ENCODE data around the gene KDM4C.

The KDM4C gene

GRCh38 chr9:6978591-6978990, 220.8 kb downstream of the KDM4C start:
- DNase-seq (ENCODE audit: extremely low read depth, low read depth): no peak
- no peak overlapping the region for H3K4me3 ChIP-seq (replicated peaks; ENCODE audit: low read depth, low read length)
- no peak for TF ChIP-seq CTCF (IDR thresholded peaks at IDR 0.05; ENCODE audit: low read depth, low read length, missing control alignments)

DNA sequence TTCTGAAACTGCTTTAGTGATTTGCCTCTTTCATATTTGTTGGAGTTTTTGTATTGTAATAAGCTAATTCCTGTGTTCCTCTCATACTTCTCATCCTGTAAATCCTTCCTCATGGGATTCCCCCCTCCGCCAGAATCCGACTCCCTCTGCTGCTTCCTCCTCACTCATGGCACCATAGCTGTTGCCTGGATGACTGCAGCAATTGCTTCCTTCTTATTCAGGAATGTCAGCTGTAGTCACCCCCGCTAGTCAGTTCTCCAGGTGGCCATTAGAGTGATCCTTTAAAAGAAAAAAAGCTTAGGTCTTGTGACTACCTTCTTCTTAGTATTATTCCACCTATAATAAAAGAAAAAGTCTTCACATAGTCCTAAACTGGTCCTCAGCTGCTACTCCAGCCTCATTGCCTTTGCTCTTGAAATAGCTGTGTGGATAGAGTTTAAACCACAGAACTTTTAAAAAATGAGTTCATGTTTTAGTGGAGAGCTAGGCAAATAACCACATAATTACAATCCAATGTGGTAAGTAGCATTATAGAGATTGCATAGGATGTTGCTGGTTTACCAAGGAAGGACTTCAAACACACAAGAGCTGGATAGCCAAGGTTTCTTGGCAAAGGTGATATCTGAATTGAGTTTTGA, 227.3 kb downstream of the KDM4C start:
- TF ChIP-seq CTCF (IDR thresholded peaks at IDR 0.05; ENCODE audit: low read depth, low read length, missing control alignments): no peak
- H3K4me3 ChIP-seq (replicated peaks; ENCODE audit: low read depth, low read length): no peak overlapping the region
- no peak for DNase-seq (ENCODE audit: extremely low read depth, low read depth)

- no peak overlapping the region for H3K4me3 ChIP-seq (replicated peaks; ENCODE audit: low read depth, low read length)
- TF ChIP-seq CTCF (IDR thresholded peaks at IDR 0.05; ENCODE audit: low read depth, low read length, missing control alignments): no peak
- DNase-seq (ENCODE audit: extremely low read depth, low read depth): no peak
Measured at GRCh38 chr9:6986141-6986815, 228.5 kb downstream of the KDM4C start.

DNA sequence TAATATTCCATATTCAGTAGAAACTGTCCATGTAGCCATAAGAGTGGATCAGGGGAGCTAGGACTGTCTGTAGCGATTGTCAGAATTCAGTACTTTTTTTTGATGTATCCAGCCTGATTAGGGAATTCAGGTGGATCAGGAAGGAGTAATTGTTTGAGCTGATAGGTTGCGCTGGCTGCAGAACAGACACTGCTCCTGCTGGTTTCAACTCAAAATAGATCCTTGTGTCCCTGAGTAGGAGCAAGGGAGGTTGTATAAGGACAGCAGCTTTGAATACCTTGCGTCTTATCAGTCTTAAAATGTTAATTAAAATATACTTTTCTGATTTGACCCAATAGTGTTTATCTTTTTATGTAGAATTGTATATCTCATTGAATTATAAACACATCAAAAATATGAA, 229.6 kb downstream of the KDM4C start:
- H3K4me3 ChIP-seq (replicated peaks; ENCODE audit: low read depth, low read length): no peak overlapping the region
- no peak for TF ChIP-seq CTCF (IDR thresholded peaks at IDR 0.05; ENCODE audit: low read depth, low read length, missing control alignments)
- DNase-seq (ENCODE audit: extremely low read depth, low read depth): no peak

DNA sequence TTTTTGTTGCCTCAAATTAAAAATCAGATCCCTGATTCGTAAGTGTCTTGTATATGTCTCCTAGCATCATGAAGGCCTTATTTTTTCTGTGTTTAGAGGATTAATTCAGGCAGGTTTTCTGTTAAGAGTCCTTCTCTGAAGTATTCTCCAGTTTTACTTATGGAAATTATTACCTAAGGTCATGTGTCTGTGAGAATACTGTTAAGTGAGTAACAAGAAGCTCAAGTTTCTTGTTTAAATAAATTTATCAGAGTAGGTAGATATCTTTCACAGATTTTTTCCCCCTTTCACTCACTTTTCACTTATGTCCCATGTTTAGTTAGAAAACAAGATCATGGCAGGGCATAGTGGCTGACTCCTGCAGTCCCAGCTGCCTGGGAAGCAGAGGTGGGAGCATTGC, 233.6 kb downstream of the KDM4C start:
- H3K4me3 ChIP-seq (replicated peaks; ENCODE audit: low read depth, low read length): no peak overlapping the region
- TF ChIP-seq CTCF (IDR thresholded peaks at IDR 0.05; ENCODE audit: low read depth, low read length, missing control alignments): no peak
- DNase-seq (ENCODE audit: extremely low read depth, low read depth): no peak

GRCh38 chr9:6996061-6996854, 238.5 kb downstream of the KDM4C start:
- DNase-seq (ENCODE audit: extremely low read depth, low read depth): no peak
- TF ChIP-seq CTCF (IDR thresholded peaks at IDR 0.05; ENCODE audit: low read depth, low read length, missing control alignments): no peak
- H3K4me3 ChIP-seq (replicated peaks; ENCODE audit: low read depth, low read length): no peak overlapping the region

Data from HFF-Myc (cell line).